ENCODE data around the gene PRKCE. TPM values are rescaled to one million over a fixed set of nuclear protein-coding genes. Genes with fewer than 3 reads are reported as not detected.

The PRKCE gene
- total and polyA plus RNA-seq, 2 of the 8 experiments (the other 6 are each of a cell fraction or from before 2014, with no cell fraction given) = 0.54 to 2.1 TPM

- FAIRE-seq (peak; percentile 71), DNase-seq (ENCODE audit: low read depth in 1 of 2, low spot score in 2 of 2) (peak; percentile 34 to 47)
- Histone ChIP-seq H2BK120ac (replicated peaks; ENCODE audit: low read depth, low read length) (no peak overlapping the region), H3K4me1 (replicated peaks in 1 of 4; ENCODE audit: control insufficient read depth in 3 of 4, insufficient read depth in 4 of 4, low read length in 3 of 4) (peaks cover 6 to 14% (median 9%) of the 10 kb centered on the region in 4 experiments; a peak in 6 of 7 replicates), H2AK5ac (ENCODE audit: low read depth, low read length) (no peak overlapping the region), H3K4ac (replicated peaks; ENCODE audit: insufficient read length, low read depth, low read length) (no peak overlapping the region), H2BK12ac (ENCODE audit: low read depth, low read length) (peak overlapping the region; percentile 93; the same call in 1 of the 2 replicates), H4K91ac (replicated peaks; ENCODE audit: insufficient read length, low read length) (peak overlapping the region; percentile 72), H2BK15ac (ENCODE audit: low read length) (no peak overlapping the region), H2BK5ac (ENCODE audit: low read depth, low read length) (peak overlapping the region; percentile 91), H3K4me2 (ENCODE audit: insufficient read depth in 1 of 2, low read depth in 2 of 2, low read length in 2 of 2) (peak overlapping the region; percentile 22 to 47; a peak in 3 of 4 replicates), H3K79me1 (ENCODE audit: low read depth, low read length) (no peaks in the 10 kb centered on the region), H3K27ac (ENCODE audit: low read depth, low read length) (0 out of 2 replicates have a peak overlapping the region, but pooled peaks have one; percentile 80), H3K36me3 (ENCODE audit: control insufficient read depth in 2 of 4, insufficient read depth in 4 of 4, low read length in 3 of 4) (no peaks in the 10 kb centered on the region), H3K79me2 (ENCODE audit: control insufficient read depth in 1 of 2, insufficient read depth in 2 of 2, low read length in 2 of 2) (no peaks in the 10 kb centered on the region), H3K9ac (replicated peaks in 1 of 4; ENCODE audit: extremely low read depth in 1 of 4, low read depth in 3 of 4, low read length in 3 of 4) (no peak overlapping the region), H3K56ac (replicated peaks; ENCODE audit: insufficient read length, low read depth, low read length) (no peak overlapping the region), H3K4me3 (ENCODE audit: extremely low read depth in 1 of 4, insufficient read depth in 2 of 4, low read depth in 3 of 4, low read length in 4 of 4) (no peak overlapping the region), H3K9me3 (ENCODE audit: insufficient read depth in 2 of 2, low read depth in 1 of 2, low read length in 1 of 2) (no peaks in the 10 kb centered on the region), H3K23ac (ENCODE audit: insufficient read length) (no peak overlapping the region), H2BK20ac (ENCODE audit: low read length) (peak overlapping the region; percentile 99), H3K14ac (ENCODE audit: insufficient read length) (no peak overlapping the region), H4K8ac (ENCODE audit: extremely low read depth, insufficient read depth, low read length) (no peak overlapping the region), H4K5ac (ENCODE audit: insufficient read length, low read depth, low read length) (no peak overlapping the region), H4K20me1 (replicated peaks in 1 of 2; ENCODE audit: control insufficient read depth in 1 of 2, insufficient read depth in 2 of 2, low read length in 2 of 2) (no peaks in the 10 kb centered on the region), H3K27me3 (replicated peaks in 1 of 4; ENCODE audit: control insufficient read depth in 3 of 4, extremely low read depth in 1 of 4, insufficient read depth in 3 of 4, low read length in 3 of 4) (no peaks in the 10 kb centered on the region), H2AFZ (ENCODE audit: low read length) (peak overlapping the region; percentile 81), H3K23me2 (ENCODE audit: low read depth, low read length) (no peaks in the 10 kb centered on the region), H3K18ac (ENCODE audit: extremely low read depth, low read length) (peak overlapping the region; percentile 72)
- CTCF ChIA-PET (ENCODE audit: partially characterized antibody) = no interaction called here
- 19% methylated on average over 6 of the region's 6 CpGs; no CpG with 5 or more reads in 1 of the 2 experiments for WGBS, 2 experiments (ENCODE audit: extremely low coverage in 1 of 2, insufficient coverage in 1 of 2, insufficient read length in 1 of 2, insufficient replicate concordance in 2 of 2, low coverage in 1 of 2, low lambda C conversion rate in 2 of 2, missing lambda C conversion rate in 1 of 2)
- POLR2A ChIA-PET (ENCODE audit: partially characterized antibody) = no interaction called here
- peak; percentile 78 for TF ChIP-seq ASH2L (IDR thresholded peaks at IDR 0.05; ENCODE audit: low read length)
These were observed 363.6 kb downstream of the PRKCE start for GRCh38 chr2:46014911-46015654.
